Calu3 (cell line): ENCODE measurements around the gene TRIM39. TPM values are rescaled to one million over a fixed set of nuclear protein-coding genes. Genes with fewer than 3 reads are reported as not detected.

Experiments
- BruUV-seq: library from RNA; stranded (reverse); fragments of 400-500 nt; replicated peaks from 2 replicates; lab custom pipeline; 2021; lab: Mats Ljungman, UMichigan
- CTCF ChIA-PET: fragments of 300-600 bp; sonication (Branson Sonifier 250); formaldehyde crosslinking; loops from one replicate; lab custom pipeline; 2022; ENCODE audit warnings: antibody characterized with exemption; lab: Charles Lee
- DNase-seq: peaks from one replicate; pipeline ENCODE4 v3.0.0; 2022
- H3K27ac Mint-ChIP-seq: one replicate; pipeline ENCODE4 v1.8.0; 2022; ENCODE audit warnings: mixed read lengths; ENCODE audit not compliant: unreplicated experiment
- H3K27me3 Mint-ChIP-seq: one replicate; pipeline ENCODE4 v1.8.0; 2022; ENCODE audit warnings: mixed read lengths; ENCODE audit not compliant: unreplicated experiment
- H3K36me3 Mint-ChIP-seq: one replicate; pipeline ENCODE4 v1.8.0; 2022; ENCODE audit warnings: mild to moderate bottlenecking, moderate library complexity, mixed read lengths; ENCODE audit not compliant: insufficient read depth, unreplicated experiment
- H3K4me1 Mint-ChIP-seq: one replicate; pipeline ENCODE4 v1.8.0; 2022; ENCODE audit warnings: mild to moderate bottlenecking, low read depth, mixed read lengths; ENCODE audit not compliant: unreplicated experiment
- H3K4me3 Mint-ChIP-seq: one replicate; pipeline ENCODE4 v1.8.0; 2022; ENCODE audit warnings: mild to moderate bottlenecking, low read depth, moderate library complexity, mixed read lengths; ENCODE audit not compliant: unreplicated experiment
- H3K9me3 Mint-ChIP-seq: one replicate; pipeline ENCODE4 v1.8.0; 2022; ENCODE audit warnings: low read depth, mixed read lengths; ENCODE audit not compliant: unreplicated experiment
- CTCF ChIP-seq: fragments of 200-600 bp; IDR thresholded peaks from one replicate; pipeline ENCODE4 v1.8.0; 2022; ENCODE audit warnings: antibody characterized with exemption; ENCODE audit not compliant: unreplicated experiment
- intact Hi-C: fragments of 100-400 bp; cut with micrococcal nuclease; formaldehyde crosslinking; loops from one replicate; pipeline ENCODE4 v1.10.0; 2022; ENCODE audit not compliant: unreplicated experiment
- total RNA-seq: library from RNA; stranded (reverse); gene quantifications from 2 replicates; pipeline ENCODE4 v1.2.3, GENCODE V29; 2022

Gene TRIM39
- total RNA-seq, 1 experiment from 2014 or later: 22.0 TPM

- TF ChIP-seq CTCF: no peak
- Mint-ChIP-seq H3K9me3 (no peaks in the 10 kb centered on the region), H3K27me3 (no peaks in the 10 kb centered on the region), H3K27ac (no peak overlapping the region), H3K36me3 (peaks cover 53% of the 10 kb centered on the region), H3K4me1 (peaks cover 23% of the 10 kb centered on the region), H3K4me3 (no peak overlapping the region)
- no TSS peak for BruUV-seq
- intact Hi-C loops: no loop called here
- CTCF ChIA-PET: no interaction called here
- no peak for DNase-seq
These were observed 8.7 kb upstream of the TRIM39 start for GRCh38 chr6:30317913-30318589.

- Mint-ChIP-seq H3K36me3 (peaks cover 53% of the 10 kb centered on the region), H3K9me3 (no peaks in the 10 kb centered on the region), H3K27ac (no peak overlapping the region), H3K27me3 (no peaks in the 10 kb centered on the region), H3K4me3 (no peak overlapping the region), H3K4me1 (peaks cover 35% of the 10 kb centered on the region)
- TF ChIP-seq CTCF: no peak
- BruUV-seq: no TSS peak
- CTCF ChIA-PET: no interaction called here
- no peak for DNase-seq
- intact Hi-C loops: no loop called here
These were observed 7.4 kb upstream of the TRIM39 start for GRCh38 chr6:30319146-30319835.

GRCh38 chr6:30321692-30322388 is 4.9 kb upstream of the TRIM39 start:
- intact Hi-C loops: loop anchor here (10.0 kb wide), 1 partner anchor 87 kb away; no protein-coding TSS in a partner anchor
- Mint-ChIP-seq H3K36me3 (peaks cover 59% of the 10 kb centered on the region), H3K9me3 (no peaks in the 10 kb centered on the region), H3K27ac (no peak overlapping the region), H3K4me1 (peaks cover 45% of the 10 kb centered on the region), H3K27me3 (no peaks in the 10 kb centered on the region), H3K4me3 (no peak overlapping the region)
- no peak for DNase-seq
- CTCF ChIA-PET: no interaction called here
- no peak for TF ChIP-seq CTCF
- no TSS peak for BruUV-seq

- Mint-ChIP-seq H3K36me3 (peaks cover 63% of the 10 kb centered on the region), H3K4me1 (peaks cover 45% of the 10 kb centered on the region), H3K27me3 (no peaks in the 10 kb centered on the region), H3K4me3 (no peak overlapping the region), H3K27ac (peak overlapping the region; percentile 36), H3K9me3 (no peaks in the 10 kb centered on the region)
- no TSS peak for BruUV-seq
- TF ChIP-seq CTCF: no peak
- DNase-seq: no peak
- intact Hi-C loops: loop anchor here (10.0 kb wide), 1 partner anchor 88 kb away; no protein-coding TSS in a partner anchor
- CTCF ChIA-PET: no interaction called here
These were observed 3.9 kb upstream of the TRIM39 start for GRCh38 chr6:30322527-30323501.
